Subcutaneous adipose tissue (tissue), 4 donors: ENCODE measurements around the gene LCE7A. TPM values are rescaled to one million over a fixed set of nuclear protein-coding genes. Genes with fewer than 3 reads are reported as not detected.

Experiments
- CTCF ChIP-seq: fragments of 450-650 bp; IDR thresholded peaks from one replicate; pipeline ENCODE4 v1.5.1; 2016; ENCODE audit warnings: low read depth, mild to moderate bottlenecking, control low read depth, antibody characterized with exemption, moderate library complexity
- total RNA-seq, 4 donors: library from RNA; depleted of rRNA; stranded (reverse); fragments of >200 nt; gene quantifications; one replicate each; pipeline ENCODE4 v1.1.0, GENCODE V29; 2016

LCE7A gene
- total RNA-seq, 4 donors from 2014 or later = not detected

- no peak for TF ChIP-seq CTCF
Observed at GRCh38 chr1:152879559-152880198, 19.9 kb downstream of the LCE7A start.

- no peak for TF ChIP-seq CTCF
Observed at GRCh38 chr1:152880316-152880715, 20.5 kb downstream of the LCE7A start.

- no peak for TF ChIP-seq CTCF
Observed at GRCh38 chr1:152880907-152881306, 21.1 kb downstream of the LCE7A start.

GRCh38 chr1:152884085-152884484, 24.3 kb downstream of the LCE7A start:
- TF ChIP-seq CTCF = no peak

GRCh38 chr1:152884506-152884905, 24.7 kb downstream of the LCE7A start:
- TF ChIP-seq CTCF = no peak

- no peak for TF ChIP-seq CTCF
Observed at GRCh38 chr1:152884966-152885624, 25.3 kb downstream of the LCE7A start.

GRCh38 chr1:152886085-152886484, 26.3 kb downstream of the LCE7A start:
- no peak for TF ChIP-seq CTCF
